BLaER1 (cell line): ENCODE measurements around the gene THRAP3.
A peak's percentile ranks its signal among the peaks of the same experiment; 100 is the strongest.

ENCODE experiments used
- H3K27ac ChIP-seq: shearing (Covaris generic); formaldehyde crosslinking; 2 replicates; pipeline ENCODE4 v1.8.1; 2022
- H3K27me3 ChIP-seq: shearing (Covaris generic); formaldehyde crosslinking; 2 replicates; pipeline ENCODE4 v1.8.1; 2022
- H3K36me3 ChIP-seq: shearing (Covaris generic); formaldehyde crosslinking; 2 replicates; pipeline ENCODE4 v1.8.1; 2022
- H3K4me1 ChIP-seq: shearing (Covaris generic); formaldehyde crosslinking; 2 replicates; pipeline ENCODE4 v1.8.1; 2022
- H3K4me2 ChIP-seq: shearing (Covaris generic); formaldehyde crosslinking; 2 replicates; pipeline ENCODE4 v1.8.1; 2022
- H3K4me3 ChIP-seq: shearing (Covaris generic); formaldehyde crosslinking; 2 replicates; pipeline ENCODE4 v1.8.1; 2022
- H3K9ac ChIP-seq: shearing (Covaris generic); formaldehyde crosslinking; 2 replicates; pipeline ENCODE4 v1.8.1; 2022
- H3K9me3 ChIP-seq: shearing (Covaris generic); formaldehyde crosslinking; 2 replicates; pipeline ENCODE4 v1.8.1; 2022
- H4K20me1 ChIP-seq: shearing (Covaris generic); formaldehyde crosslinking; 2 replicates; pipeline ENCODE4 v1.8.1; 2022
- Cebpa-rat ChIP-seq: shearing (Covaris generic); IDR thresholded peaks from 2 replicates; pipeline ENCODE4 v1.8.1; 2022

Gene THRAP3

DNA sequence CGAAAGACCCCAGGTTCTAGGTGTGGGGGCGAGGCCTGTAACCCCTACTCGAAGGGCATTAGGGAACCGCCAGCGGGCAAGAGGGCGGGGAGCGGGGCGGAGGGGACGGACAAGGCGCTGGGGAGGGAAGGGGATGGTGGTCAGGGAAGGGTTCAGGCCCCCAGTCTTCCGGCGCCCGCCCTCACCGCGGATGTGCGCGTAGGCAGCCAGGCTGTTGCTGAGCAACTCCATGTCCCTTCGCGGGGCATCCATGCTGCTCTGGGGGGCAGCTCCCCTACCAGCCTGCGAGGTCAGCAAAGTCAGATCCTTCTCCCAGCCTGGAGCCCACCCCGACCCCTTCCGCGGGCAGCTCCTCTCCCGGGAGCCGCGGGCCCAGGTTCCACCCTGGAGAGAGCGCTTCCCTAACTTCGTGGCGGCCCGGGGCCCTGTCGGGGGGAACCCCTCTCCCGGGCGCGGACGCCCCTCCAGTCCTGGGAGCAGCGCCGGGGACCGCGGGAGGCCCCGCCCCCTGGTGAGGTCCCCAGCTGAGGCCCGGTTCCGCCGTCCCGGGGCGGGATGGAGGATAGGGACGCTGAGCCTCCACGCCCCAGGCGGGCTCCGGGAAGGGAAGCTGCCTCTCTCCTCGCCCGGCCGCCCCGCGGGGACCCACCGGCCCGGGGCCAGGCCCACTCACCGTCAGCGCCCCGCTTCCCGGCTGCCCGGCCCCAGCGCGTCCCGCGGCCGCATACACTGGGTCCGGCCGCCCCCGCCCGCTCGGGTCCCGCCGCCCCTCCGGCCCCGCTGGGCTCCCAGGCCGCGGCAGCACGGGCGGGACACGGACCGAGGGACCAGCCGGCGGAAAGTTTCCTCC, 98.8 kb downstream of the THRAP3 start:
- H3K9ac ChIP-seq = peak overlapping the region; percentile 79
- peak overlapping the region; percentile 74 for H3K27ac ChIP-seq
- no peak for TF ChIP-seq Cebpa-rat
- peak overlapping the region; percentile 97 for H3K4me2 ChIP-seq
- H3K27me3 ChIP-seq = no peaks in the 10 kb centered on the region
- H3K9me3 ChIP-seq = no peaks in the 10 kb centered on the region
- peak overlapping the region; percentile 87 for H3K4me3 ChIP-seq
- peaks cover 11% of the 10 kb centered on the region for H4K20me1 ChIP-seq
- H3K36me3 ChIP-seq = no peaks in the 10 kb centered on the region
- peaks cover 53% of the 10 kb centered on the region for H3K4me1 ChIP-seq

DNA sequence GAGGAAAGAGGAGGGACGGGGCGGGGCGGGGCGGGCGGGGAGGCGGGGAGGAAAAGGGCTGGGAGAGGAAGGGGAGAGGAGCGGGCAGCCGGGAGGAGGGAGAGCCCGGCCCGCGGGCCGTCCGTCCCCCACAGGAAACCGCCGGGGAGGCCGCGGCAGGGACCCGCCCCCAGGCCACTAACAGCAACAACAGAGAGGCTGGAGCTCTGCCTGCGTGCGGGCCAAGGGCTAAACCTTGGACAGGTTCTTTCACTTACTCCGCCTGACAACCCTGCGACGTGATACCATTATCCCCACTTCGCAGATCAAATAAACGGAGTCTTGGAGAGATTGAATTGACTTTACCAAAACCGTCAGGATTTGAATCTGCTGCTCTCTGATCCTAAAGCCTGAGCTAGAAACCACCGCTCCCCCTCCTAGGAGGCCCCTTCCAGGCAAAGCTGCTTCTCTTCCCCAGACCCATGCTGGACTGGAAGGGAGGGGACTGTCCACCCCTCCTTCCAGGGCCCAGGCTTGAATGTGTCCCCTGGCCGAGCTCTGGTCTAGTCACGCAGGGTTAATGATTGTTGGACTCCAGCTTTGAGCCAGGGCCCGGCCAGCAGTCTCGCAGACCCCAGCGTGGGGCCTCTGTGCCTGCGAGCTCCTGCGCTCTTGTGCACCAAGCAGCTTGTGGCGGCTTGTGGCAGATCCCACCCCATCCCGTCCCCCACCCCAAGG, 99.6 kb downstream of the THRAP3 start, which contains the start of gene EVA1B:
TSS of gene EVA1B (minus strand) at position 10 of the 717 bp plus-strand sequence. CDS start 608 bp downstream, outside the sequence.
- Histone ChIP-seq H3K4me3 (peak within 1 kb of the TSS; percentile 87), H3K9ac (peak within 1 kb of the TSS; percentile 79), H3K27ac (peak within 1 kb of the TSS; percentile 74), H4K20me1 (peaks cover 11% of the 10 kb centered on the region), H3K4me1 (peaks cover 53% of the 10 kb centered on the region), H3K9me3 (no peaks in the 10 kb centered on the region), H3K27me3 (no peaks in the 10 kb centered on the region), H3K36me3 (no peaks in the 10 kb centered on the region), H3K4me2 (peak within 1 kb of the TSS; percentile 97)
- no peak for TF ChIP-seq Cebpa-rat

DNA sequence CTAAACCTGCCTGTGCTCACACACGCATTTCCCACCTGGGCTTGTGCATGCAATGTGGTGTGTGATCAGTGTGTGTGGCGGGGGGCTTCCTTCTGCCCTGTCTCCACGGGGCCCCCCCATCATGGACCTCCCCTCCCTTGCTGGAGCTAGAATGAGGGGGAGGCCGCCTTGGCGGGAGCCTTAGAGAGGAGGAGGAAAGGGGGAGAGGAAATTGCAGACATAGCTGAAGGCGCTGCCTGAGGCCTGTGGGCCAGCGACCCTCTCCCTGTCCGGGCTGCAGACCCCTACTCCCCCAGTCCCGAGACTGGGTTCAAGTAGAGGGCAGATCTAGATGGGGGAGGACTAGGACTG, 100.1 kb downstream of the THRAP3 start:
- Histone ChIP-seq H3K9ac (no peak overlapping the region), H3K4me3 (peak overlapping the region; percentile 87; the same call in 1 of the 2 replicates)

DNA sequence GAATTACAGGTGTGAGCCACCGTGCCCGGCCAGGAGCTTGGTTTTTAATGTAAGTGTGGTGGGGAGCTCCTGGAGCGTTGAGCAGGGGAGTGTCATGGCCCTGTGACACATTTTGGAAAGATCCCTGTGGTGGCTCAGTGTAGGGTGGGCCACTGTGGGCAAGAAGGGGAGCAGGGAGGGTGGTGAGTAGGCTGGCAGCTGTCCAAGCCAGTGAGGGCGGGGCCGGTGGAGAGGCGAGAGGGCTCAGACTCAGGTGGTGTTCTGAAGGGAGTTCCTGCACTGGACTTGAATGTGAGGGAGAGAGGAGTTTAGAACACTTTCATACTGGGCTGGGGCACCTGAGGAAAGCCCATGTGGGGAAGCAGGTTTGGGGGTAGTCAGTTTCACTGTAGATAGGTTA, 102.3 kb downstream of the THRAP3 start:
- H4K20me1 ChIP-seq = peaks cover 11% of the 10 kb centered on the region
- no peak overlapping the region for H3K27ac ChIP-seq
- H3K4me1 ChIP-seq = peaks cover 39% of the 10 kb centered on the region
- no peak overlapping the region for H3K9ac ChIP-seq
- TF ChIP-seq Cebpa-rat = no peak
- no peaks in the 10 kb centered on the region for H3K36me3 ChIP-seq
- no peaks in the 10 kb centered on the region for H3K27me3 ChIP-seq
- 0 out of 2 replicates have a peak overlapping the region, but pooled peaks have one; percentile 14 for H3K4me2 ChIP-seq
- no peaks in the 10 kb centered on the region for H3K9me3 ChIP-seq
- H3K4me3 ChIP-seq = no peak overlapping the region

More for the DNA sequence above, 100.1 kb downstream of the THRAP3 start:
- peak overlapping the region; percentile 97 for H3K4me2 ChIP-seq
- H4K20me1 ChIP-seq = peaks cover 11% of the 10 kb centered on the region
- no peaks in the 10 kb centered on the region for H3K9me3 ChIP-seq
- no peaks in the 10 kb centered on the region for H3K36me3 ChIP-seq
- peaks cover 53% of the 10 kb centered on the region for H3K4me1 ChIP-seq
- no peak for TF ChIP-seq Cebpa-rat
- no peak overlapping the region for H3K27ac ChIP-seq
- no peaks in the 10 kb centered on the region for H3K27me3 ChIP-seq

DNA sequence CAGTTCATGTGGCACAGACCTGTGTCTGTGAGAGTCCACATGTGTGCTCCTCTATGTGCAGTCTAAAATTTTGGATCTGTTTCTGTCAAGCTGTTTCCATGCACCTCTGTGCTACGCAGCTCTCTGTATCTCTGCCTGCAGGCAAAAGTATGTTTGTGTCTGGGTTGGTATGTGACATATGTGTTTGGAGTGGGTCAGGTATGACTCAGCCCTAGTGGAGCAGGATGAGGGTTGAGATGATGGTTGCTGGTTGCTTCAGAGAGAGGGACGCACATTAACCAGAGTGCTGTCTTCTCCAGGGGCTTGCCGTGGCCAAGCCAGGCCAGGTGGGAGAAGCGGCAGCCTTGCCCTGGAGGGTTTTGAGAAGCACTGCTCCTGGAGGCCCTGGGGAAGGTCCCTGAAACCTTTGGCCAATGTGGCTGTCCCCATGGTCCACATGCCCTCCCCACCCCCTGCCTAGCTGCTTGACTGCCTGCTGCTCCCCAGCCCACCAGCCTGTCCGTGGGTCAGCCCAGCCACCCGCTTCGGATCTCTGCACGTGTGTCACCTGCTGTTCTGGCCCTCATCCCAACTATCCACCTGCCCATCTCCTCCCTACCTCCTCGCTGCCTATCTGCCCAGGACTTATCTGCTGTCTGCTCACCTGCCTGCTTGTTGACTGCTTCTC, 103.3 kb downstream of the THRAP3 start:
- Histone ChIP-seq H3K27ac (no peak overlapping the region), H3K36me3 (no peaks in the 10 kb centered on the region), H3K27me3 (no peaks in the 10 kb centered on the region), H3K9me3 (0 out of 2 replicates have a peak, but pooled peaks cover 3% of the 10 kb centered on the region), H3K4me2 (no peak overlapping the region), H4K20me1 (peaks cover under 1% of the 10 kb centered on the region; the same call in 1 of the 2 replicates), H3K4me3 (no peak overlapping the region), H3K9ac (no peak overlapping the region), H3K4me1 (peaks cover 29% of the 10 kb centered on the region)
- TF ChIP-seq Cebpa-rat = no peak

DNA sequence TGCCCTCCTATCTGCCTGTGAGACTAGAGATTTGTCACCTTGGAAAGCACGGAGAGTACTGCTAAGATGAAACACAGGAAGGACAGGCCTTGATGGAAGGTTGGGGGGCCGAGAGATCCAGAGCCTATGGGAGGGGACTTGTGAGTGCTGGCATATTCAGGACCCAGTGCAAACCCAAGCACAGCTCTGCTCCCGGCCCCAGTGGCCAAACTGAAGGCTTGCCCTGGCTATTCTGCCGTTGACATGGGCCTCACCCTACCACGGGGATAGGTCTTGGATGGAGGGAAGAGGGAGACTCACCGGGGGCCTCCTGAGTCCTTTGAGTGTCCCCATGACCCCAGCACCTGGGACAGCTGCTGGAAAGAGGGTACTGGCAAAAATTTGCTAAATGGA, 103.8 kb downstream of the THRAP3 start:
- no peak for TF ChIP-seq Cebpa-rat
- Histone ChIP-seq H3K4me1 (peaks cover 26% of the 10 kb centered on the region), H3K9me3 (0 out of 2 replicates have a peak, but pooled peaks cover 4% of the 10 kb centered on the region), H3K4me3 (no peak overlapping the region), H3K4me2 (no peak overlapping the region), H3K9ac (no peak overlapping the region), H4K20me1 (no peaks in the 10 kb centered on the region), H3K36me3 (no peaks in the 10 kb centered on the region), H3K27ac (no peak overlapping the region), H3K27me3 (no peaks in the 10 kb centered on the region)

DNA sequence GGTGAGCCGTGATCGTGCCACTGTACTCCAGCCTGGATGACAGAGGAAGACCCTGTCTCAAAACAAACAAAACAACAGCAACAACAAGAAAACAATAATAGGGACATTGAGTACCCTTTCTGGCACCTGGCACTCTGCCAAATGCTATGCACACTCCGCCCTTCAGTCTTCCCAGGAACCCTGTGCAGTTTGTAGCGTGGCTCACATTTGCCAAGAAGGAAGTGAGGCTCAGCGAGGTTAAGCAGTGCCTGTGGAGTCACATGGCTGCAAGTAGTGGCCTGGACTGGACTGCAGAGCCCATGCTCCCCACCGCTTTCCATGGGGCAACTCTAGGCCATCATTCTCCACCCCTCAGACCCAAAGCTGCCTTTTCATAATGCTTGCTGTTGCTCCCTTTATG, 104.5 kb downstream of the THRAP3 start:
- no peak overlapping the region for H3K4me2 ChIP-seq
- no peak for TF ChIP-seq Cebpa-rat
- H3K27ac ChIP-seq = no peak overlapping the region
- H3K36me3 ChIP-seq = no peaks in the 10 kb centered on the region
- no peak overlapping the region for H3K9ac ChIP-seq
- no peaks in the 10 kb centered on the region for H4K20me1 ChIP-seq
- H3K9me3 ChIP-seq = 0 out of 2 replicates have a peak, but pooled peaks cover 8% of the 10 kb centered on the region
- H3K4me3 ChIP-seq = no peak overlapping the region
- no peaks in the 10 kb centered on the region for H3K27me3 ChIP-seq
- H3K4me1 ChIP-seq = peaks cover 31% of the 10 kb centered on the region

DNA sequence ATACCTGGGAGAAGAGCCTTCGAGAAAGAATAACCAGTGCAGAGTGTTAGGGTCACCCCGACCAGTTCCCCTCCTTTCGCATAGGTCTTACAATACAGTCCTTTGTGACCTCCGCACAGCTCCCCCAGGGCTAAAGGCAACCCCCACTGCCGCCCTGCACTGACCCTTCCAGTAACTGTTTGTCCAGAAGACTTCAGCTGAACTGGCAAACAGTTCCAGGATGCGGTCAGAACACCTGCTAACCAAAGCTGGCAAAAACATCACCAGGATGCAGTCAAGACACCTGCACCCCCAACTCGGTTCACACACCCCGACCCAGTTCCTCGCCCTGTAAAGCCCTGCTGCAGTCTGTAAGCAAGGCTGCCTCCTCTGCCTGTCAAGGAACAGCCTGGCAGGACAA, 105.6 kb downstream of the THRAP3 start:
- H3K27me3 ChIP-seq = no peaks in the 10 kb centered on the region
- H3K4me1 ChIP-seq = peaks cover 29% of the 10 kb centered on the region
- TF ChIP-seq Cebpa-rat = no peak
- no peak overlapping the region; the same call in 1 of the 2 replicates for H3K4me2 ChIP-seq
- 0 out of 2 replicates have a peak, but pooled peaks cover 8% of the 10 kb centered on the region for H3K9me3 ChIP-seq
- H3K36me3 ChIP-seq = no peaks in the 10 kb centered on the region
- no peaks in the 10 kb centered on the region for H4K20me1 ChIP-seq
- H3K4me3 ChIP-seq = no peak overlapping the region
- no peak overlapping the region for H3K9ac ChIP-seq
- no peak overlapping the region for H3K27ac ChIP-seq

DNA sequence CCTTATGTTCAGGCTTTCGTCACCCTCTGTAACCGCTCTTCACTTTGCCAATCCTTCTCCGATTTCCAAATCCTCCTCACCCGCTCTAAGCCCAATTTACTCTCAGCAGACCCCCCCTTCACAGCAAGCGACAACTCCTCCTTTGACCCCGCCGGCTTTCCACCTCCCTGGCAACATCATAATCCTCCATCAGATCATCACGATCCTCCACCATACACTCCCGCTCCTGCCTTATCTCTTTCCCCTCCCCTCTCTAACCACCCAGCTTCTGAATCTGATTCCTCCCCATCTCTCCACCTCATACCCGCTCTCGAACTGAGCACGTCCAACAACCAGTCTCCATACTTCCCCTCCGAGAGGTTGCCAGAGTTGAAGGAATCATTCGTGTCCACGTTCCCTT, 106.7 kb downstream of the THRAP3 start:
- no peak overlapping the region for H3K4me3 ChIP-seq
- no peaks in the 10 kb centered on the region for H4K20me1 ChIP-seq
- H3K27me3 ChIP-seq = no peaks in the 10 kb centered on the region
- no peak for TF ChIP-seq Cebpa-rat
- 0 out of 2 replicates have a peak, but pooled peaks cover 8% of the 10 kb centered on the region for H3K9me3 ChIP-seq
- no peaks in the 10 kb centered on the region for H3K36me3 ChIP-seq
- no peak overlapping the region for H3K27ac ChIP-seq
- no peak overlapping the region for H3K9ac ChIP-seq
- peaks cover 36% of the 10 kb centered on the region for H3K4me1 ChIP-seq
- H3K4me2 ChIP-seq = no peak overlapping the region
